Rectal smooth muscle tissue (tissue), 1 donor: Measurements from ENCODE around the gene LRP1B.

Experiments used
- H3K27ac ChIP-seq: one replicate; pipeline ENCODE4 v1.7.0; 2013; ENCODE audit warnings: low read depth, low read length, inconsistent platforms
- H3K27me3 ChIP-seq: one replicate; pipeline ENCODE4 v1.7.0; 2013; ENCODE audit warnings: low read length; ENCODE audit not compliant: control insufficient read depth, insufficient read depth
- H3K36me3 ChIP-seq: one replicate; pipeline ENCODE4 v1.7.0; 2013; ENCODE audit warnings: low read length; ENCODE audit not compliant: control insufficient read depth, insufficient read depth
- H3K4me1 ChIP-seq: one replicate; pipeline ENCODE4 v1.7.0; 2013; ENCODE audit warnings: low read length; ENCODE audit not compliant: control insufficient read depth, insufficient read depth
- H3K4me3 ChIP-seq: one replicate; pipeline ENCODE4 v1.7.0; 2013; ENCODE audit warnings: low read length
- H3K9ac ChIP-seq: one replicate; pipeline ENCODE4 v1.7.0; 2013; ENCODE audit warnings: low read length

The LRP1B gene

DNA sequence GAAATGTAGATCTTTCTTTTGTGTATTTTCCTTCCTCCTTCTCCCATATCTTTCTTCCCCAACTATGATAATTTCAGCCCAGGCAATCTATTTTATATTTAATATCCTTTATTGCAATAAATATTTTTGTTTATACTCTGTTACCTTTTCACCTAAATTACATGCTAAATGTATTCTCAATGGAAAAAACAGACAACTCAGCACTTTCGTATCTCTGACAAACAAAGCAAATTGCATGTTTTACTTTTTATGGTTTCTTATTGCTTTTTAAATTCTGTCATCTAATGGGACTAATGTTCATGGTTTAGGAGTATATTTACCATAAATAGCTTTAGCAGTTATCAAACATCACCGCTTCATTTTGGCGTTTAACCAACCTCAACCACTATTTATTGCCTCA, 74.0 kb downstream of the LRP1B start:
- H3K27me3 ChIP-seq, result no peaks in the 10 kb centered on the region
- no peak overlapping the region for H3K4me3 ChIP-seq
- no peak overlapping the region for H3K9ac ChIP-seq
- no peaks in the 10 kb centered on the region for H3K4me1 ChIP-seq
- H3K27ac ChIP-seq, result no peak overlapping the region
- no peaks in the 10 kb centered on the region for H3K36me3 ChIP-seq

DNA sequence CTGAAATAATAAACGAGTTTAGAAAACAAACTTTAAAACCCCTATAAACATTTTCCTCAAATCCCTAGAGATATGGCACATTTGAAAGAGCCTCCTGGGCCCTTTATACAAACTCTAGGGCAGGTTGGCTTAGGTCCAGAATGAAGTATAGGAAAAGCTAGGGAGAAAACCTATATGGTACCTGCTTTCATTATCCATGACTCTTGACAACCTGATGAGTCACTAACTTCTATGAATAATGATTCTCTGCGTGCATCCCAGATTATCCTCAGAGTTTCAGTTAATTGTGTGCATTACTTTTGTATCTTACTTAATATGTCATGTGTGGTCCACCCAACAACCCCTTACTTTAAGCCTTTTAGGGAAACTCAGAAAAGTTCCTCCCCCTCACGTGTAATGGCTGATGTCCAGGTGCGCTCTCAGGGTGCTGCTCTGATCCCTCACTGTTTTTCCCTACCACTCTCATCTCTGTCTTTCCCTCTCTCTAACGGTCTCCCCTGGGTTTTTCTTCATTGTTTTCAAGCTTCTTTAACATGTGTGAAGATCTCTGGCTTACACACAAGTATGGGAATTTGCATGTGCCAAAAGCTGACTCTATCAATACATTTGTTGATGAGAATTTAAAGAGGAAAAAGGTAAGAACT, 78.5 kb downstream of the LRP1B start:
- Histone ChIP-seq H3K36me3 (no peaks in the 10 kb centered on the region), H3K27ac (no peak overlapping the region), H3K9ac (no peak overlapping the region), H3K27me3 (no peaks in the 10 kb centered on the region), H3K4me1 (no peaks in the 10 kb centered on the region), H3K4me3 (no peak overlapping the region)

DNA sequence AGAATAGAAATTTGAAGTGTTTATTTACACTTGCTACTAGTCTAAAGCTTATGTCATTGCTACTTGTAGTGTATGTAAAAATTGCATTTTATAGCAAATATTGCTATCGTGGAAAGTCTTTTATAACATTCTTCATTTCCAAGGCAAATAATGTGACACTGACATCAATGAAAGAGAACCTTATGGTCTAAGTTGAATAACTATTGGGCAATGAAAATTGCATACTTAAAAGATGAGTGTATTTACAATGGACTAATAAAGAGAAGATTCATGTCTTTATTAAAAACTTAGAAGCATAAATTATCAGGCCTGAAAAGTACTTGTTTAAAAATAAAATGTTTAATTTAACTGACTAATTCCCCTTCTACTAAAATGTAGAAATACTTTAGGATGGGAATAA, 82.2 kb downstream of the LRP1B start:
- H3K4me3 ChIP-seq, result no peak overlapping the region
- no peaks in the 10 kb centered on the region for H3K27me3 ChIP-seq
- H3K4me1 ChIP-seq, result no peaks in the 10 kb centered on the region
- H3K27ac ChIP-seq, result no peak overlapping the region
- H3K36me3 ChIP-seq, result no peaks in the 10 kb centered on the region
- H3K9ac ChIP-seq, result no peak overlapping the region

DNA sequence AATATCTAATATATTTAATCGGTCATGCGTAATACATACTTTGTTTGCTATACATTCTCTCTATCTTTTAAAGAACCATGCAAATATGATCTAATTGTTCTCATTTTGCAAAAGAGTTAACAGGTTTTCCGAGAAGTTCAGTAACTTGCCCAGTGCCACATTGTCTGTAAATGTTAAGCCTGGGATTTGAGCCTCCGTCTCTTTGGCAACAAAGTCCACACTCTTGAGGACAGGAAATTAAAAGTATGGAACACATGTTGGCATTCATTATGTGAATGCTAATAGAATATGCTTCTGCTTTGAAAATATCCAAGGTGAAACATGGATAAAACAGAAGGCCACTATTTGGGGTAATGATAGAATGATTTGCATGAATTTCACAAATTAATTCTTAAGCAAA, 85.2 kb downstream of the LRP1B start:
- Histone ChIP-seq H3K4me3 (no peak overlapping the region), H3K27me3 (no peaks in the 10 kb centered on the region), H3K36me3 (no peaks in the 10 kb centered on the region), H3K4me1 (no peaks in the 10 kb centered on the region), H3K27ac (no peak overlapping the region), H3K9ac (no peak overlapping the region)

DNA sequence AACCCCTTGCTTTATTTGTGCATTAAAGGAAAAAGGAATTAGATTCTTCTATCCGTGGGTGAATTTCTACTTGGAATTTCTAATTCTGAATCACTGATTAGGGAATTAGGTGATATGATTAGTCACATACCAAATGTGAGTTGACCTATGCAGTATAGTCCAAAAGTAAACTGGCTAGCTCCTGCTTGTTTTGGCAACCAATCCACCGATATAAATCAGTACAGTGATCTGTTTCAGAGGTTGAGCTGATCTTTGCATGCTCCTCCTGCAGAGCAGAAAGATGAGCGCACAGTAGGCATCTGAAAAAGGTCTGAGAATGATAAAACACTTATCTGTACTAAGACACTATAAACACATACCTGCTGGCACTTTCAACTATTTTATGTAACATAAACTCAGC, 86.6 kb downstream of the LRP1B start:
- no peak overlapping the region for H3K9ac ChIP-seq
- no peaks in the 10 kb centered on the region for H3K36me3 ChIP-seq
- no peak overlapping the region for H3K4me3 ChIP-seq
- no peak overlapping the region for H3K27ac ChIP-seq
- H3K27me3 ChIP-seq, result no peaks in the 10 kb centered on the region
- no peaks in the 10 kb centered on the region for H3K4me1 ChIP-seq

DNA sequence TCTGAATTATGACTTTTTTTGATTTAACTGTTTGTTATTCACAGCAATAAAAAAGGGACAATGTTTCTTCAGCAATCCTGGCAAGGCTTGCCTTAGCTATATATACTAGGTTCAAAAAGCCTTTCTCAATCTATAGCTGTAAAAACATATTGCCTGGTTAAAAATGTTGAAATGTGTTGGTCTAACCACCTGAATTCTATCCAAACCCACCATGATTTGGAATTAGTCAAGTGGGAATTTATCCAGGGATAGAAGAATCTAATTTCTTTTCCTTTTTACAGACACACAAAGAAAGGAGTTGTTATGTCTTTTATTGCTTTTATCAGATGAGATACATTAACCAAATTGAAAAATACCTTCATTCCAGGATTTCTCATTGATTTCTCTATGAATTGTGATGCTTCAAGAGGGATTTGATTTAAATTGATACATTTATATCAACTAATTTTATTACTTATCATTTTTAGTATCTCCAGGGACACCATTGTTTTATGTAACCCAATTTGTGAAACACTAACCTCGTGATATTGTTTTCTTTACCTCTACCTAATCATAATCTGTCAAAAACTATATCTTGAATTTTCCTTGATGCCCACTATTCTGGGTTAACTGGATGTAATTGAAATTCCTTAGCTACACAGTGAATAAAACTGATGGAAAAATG, 88.1 kb downstream of the LRP1B start:
- H3K36me3 ChIP-seq, result no peaks in the 10 kb centered on the region
- H3K4me3 ChIP-seq, result no peak overlapping the region
- H3K4me1 ChIP-seq, result no peaks in the 10 kb centered on the region
- H3K9ac ChIP-seq, result no peak overlapping the region
- no peaks in the 10 kb centered on the region for H3K27me3 ChIP-seq
- no peak overlapping the region for H3K27ac ChIP-seq

DNA sequence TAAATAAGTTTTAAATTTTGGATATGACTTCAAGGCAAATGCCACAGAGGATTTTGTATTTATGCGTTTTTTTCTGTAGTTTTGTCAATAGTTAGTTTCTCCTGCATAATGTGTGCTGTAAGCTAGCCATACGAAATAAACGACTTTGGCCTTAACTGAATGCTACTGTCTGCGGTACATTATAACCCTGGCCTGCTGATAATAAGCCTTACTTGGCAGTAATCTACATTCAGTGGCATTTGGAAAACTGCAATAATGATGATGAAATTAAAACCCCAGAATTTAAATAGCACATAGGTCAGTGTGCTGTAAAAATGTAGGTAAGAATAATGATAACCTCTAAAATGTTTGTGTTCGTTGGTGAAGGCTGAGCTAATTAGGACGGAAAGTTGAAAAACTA, 88.8 kb downstream of the LRP1B start:
- no peaks in the 10 kb centered on the region for H3K4me1 ChIP-seq
- no peak overlapping the region for H3K27ac ChIP-seq
- H3K27me3 ChIP-seq, result no peaks in the 10 kb centered on the region
- H3K36me3 ChIP-seq, result no peaks in the 10 kb centered on the region
- H3K9ac ChIP-seq, result no peak overlapping the region
- no peak overlapping the region for H3K4me3 ChIP-seq

DNA sequence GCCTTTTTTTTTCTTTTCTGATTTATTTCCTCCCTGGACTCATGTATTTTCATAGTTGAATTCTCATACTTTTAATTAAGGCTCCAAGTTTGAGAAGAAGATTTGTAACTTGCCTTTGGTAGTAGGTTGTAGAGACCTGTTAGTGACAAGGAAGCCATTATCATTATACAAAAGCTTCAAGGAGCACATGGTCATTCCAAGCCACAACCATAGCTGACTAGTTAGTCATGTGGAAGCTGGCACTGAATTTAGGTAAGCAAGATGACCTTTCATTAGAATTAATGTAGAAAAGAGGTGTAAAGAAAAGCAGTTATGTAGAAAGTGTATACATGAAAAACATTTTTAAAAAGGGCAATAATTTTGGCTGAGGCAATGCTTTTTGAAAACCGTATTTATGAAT, 89.7 kb downstream of the LRP1B start:
- no peaks in the 10 kb centered on the region for H3K36me3 ChIP-seq
- H3K9ac ChIP-seq, result no peak overlapping the region
- no peaks in the 10 kb centered on the region for H3K27me3 ChIP-seq
- no peak overlapping the region for H3K27ac ChIP-seq
- no peaks in the 10 kb centered on the region for H3K4me1 ChIP-seq
- no peak overlapping the region for H3K4me3 ChIP-seq

DNA sequence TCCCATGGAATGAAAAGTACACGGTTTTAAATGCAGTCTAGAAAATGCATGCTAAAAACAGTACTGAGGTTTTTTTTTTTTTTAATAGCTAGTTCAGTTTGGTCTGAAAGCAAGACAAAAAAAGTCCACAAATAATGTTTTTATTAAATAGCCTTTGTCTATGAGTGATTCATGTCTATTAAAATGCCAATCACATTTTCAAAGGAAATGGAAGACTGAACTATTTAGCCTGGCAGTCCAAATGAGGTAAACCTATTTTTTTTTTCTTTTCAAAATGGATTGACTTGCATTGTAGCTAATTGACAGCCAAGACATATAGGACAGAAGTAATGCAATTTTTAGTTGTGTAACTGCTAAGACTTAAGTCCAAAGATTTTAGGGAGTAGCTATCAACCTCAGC, 90.3 kb downstream of the LRP1B start:
- Histone ChIP-seq H3K9ac (no peak overlapping the region), H3K4me1 (no peaks in the 10 kb centered on the region), H3K27ac (no peak overlapping the region), H3K27me3 (no peaks in the 10 kb centered on the region), H3K36me3 (no peaks in the 10 kb centered on the region), H3K4me3 (no peak overlapping the region)

DNA sequence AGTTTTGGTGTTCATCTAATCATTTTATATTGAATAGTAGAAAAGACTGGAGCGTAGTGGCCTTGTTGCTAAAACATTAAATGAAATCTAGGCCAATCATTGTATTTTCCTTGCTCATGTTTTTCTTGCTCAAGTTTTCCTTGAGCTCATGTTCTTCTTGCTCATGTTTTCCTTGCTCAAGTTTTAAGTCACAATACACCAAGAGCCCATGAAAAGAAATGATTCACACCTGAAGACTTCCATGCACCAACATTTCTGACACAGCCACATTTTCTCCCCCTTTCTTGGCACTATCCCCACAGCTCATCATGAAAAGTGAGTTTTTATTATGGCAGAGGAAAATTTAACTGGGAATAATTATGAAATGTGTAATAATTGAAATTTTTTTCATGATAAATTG, 92.0 kb downstream of the LRP1B start:
- Histone ChIP-seq H3K4me3 (no peak overlapping the region), H3K36me3 (no peaks in the 10 kb centered on the region), H3K27ac (no peak overlapping the region), H3K27me3 (no peaks in the 10 kb centered on the region), H3K4me1 (no peaks in the 10 kb centered on the region), H3K9ac (no peak overlapping the region)

DNA sequence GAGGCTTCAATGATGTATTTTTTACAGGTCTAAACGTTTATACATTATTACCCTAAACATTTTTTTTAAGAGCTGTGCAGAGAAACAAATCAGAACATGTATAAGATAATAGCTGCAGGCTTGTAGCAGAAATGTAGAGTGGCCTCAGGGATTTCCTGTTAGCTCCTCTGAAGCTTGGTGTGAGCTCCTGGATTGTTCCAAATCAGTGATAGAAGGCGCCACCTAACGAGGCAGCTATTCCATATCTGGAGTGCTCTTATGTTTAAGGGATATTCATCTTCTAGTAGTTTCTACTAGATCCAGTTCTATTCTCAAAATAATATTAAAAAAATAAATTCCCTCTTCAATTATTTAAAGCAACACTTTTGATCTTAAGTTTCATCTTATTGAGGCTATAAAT, 93.1 kb downstream of the LRP1B start:
- no peaks in the 10 kb centered on the region for H3K27me3 ChIP-seq
- H3K27ac ChIP-seq, result no peak overlapping the region
- H3K36me3 ChIP-seq, result no peaks in the 10 kb centered on the region
- H3K4me3 ChIP-seq, result no peak overlapping the region
- no peak overlapping the region for H3K9ac ChIP-seq
- H3K4me1 ChIP-seq, result no peaks in the 10 kb centered on the region

DNA sequence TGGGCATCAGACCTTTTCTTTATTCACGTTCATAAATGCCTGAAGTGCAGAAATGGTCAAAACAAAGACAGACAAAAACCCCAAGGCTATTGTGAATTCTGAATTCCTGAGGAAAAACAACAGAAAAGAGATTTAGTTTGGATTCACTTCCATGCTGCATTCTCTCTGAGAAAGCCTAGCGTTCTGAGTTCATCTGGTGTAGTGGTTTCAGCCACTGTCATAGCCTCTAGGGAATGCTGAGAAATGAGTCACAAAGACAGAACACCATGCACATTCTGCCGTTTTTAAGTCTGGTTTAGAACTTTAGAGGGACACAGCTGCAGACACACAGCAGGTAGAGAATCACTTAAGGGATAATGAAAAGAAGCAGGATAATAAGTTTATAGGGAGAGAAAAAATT, 93.8 kb downstream of the LRP1B start:
- no peak overlapping the region for H3K4me3 ChIP-seq
- H3K36me3 ChIP-seq, result no peaks in the 10 kb centered on the region
- H3K4me1 ChIP-seq, result no peaks in the 10 kb centered on the region

DNA sequence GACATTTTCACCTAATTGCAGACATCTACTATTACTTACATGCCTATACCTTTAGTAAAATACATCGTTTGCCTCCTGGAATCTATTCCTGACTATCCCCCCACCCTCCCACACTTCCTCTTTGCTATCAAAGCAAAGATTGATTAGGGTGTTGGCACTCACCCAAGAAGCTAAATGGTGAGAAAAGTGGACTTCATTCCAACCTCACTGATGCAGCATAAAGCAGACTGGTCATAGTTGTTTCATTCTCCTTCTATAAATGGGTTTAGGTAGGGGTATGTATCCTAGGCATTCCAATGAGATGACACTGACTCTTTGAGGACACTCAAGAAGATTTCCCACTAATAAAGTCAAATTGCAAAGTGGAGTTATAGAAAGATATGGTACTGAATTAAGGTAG, 97.4 kb downstream of the LRP1B start:
- H3K36me3 ChIP-seq, result no peaks in the 10 kb centered on the region
- no peak overlapping the region for H3K27ac ChIP-seq
- no peaks in the 10 kb centered on the region for H3K4me1 ChIP-seq
- no peaks in the 10 kb centered on the region for H3K27me3 ChIP-seq
- H3K9ac ChIP-seq, result no peak overlapping the region
- no peak overlapping the region for H3K4me3 ChIP-seq

More for the DNA sequence above, 93.8 kb downstream of the LRP1B start:
- no peak overlapping the region for H3K9ac ChIP-seq
- no peak overlapping the region for H3K27ac ChIP-seq
- H3K27me3 ChIP-seq, result no peaks in the 10 kb centered on the region
